Kidney epithelial cell (primary cell): Measurements from ENCODE around the gene BCL2L13. TPM values are rescaled to one million over a fixed set of nuclear protein-coding genes. Genes with fewer than 3 reads are reported as not detected.
A peak's percentile ranks its signal among the peaks of the same experiment; 100 is the strongest.

Experiments used
- DNase-seq: peaks from one replicate; pipeline ENCODE4 v3.0.0-alpha.2; 2010; ENCODE audit warnings: low read depth
- H3K27me3 ChIP-seq: 2 replicates; pipeline ENCODE4 v1.6.0; 2011; ENCODE audit warnings: low read length; ENCODE audit not compliant: control insufficient read depth, insufficient read depth
- H3K36me3 ChIP-seq: 2 replicates; pipeline ENCODE4 v1.5.1; 2011; ENCODE audit warnings: low read length; ENCODE audit not compliant: control insufficient read depth, insufficient read depth
- H3K4me3 ChIP-seq: 2 replicates; pipeline ENCODE4 v1.5.1; 2011; ENCODE audit warnings: low read depth, mild to moderate bottlenecking, control low read depth, low read length
- total RNA-seq: library from RNA; depleted of rRNA; stranded (reverse); fragments of >200 nt; gene quantifications from 2 replicates; pipeline ENCODE4 v1.2.3, GENCODE V29; 2015
- TF ChIP-seq, protein P1 (sequence below): IDR thresholded peaks from 2 replicates; pipeline ENCODE4 v1.5.1; 2011; ENCODE audit warnings: mild to moderate bottlenecking, moderate library complexity, low read length, control low read depth, inconsistent platforms; ENCODE audit not compliant: insufficient read depth, poor library complexity, severe bottlenecking

BCL2L13 gene
- total RNA-seq, 1 donor from 2014 or later = 58.4 TPM

- TF ChIP-seq, protein P1, sequence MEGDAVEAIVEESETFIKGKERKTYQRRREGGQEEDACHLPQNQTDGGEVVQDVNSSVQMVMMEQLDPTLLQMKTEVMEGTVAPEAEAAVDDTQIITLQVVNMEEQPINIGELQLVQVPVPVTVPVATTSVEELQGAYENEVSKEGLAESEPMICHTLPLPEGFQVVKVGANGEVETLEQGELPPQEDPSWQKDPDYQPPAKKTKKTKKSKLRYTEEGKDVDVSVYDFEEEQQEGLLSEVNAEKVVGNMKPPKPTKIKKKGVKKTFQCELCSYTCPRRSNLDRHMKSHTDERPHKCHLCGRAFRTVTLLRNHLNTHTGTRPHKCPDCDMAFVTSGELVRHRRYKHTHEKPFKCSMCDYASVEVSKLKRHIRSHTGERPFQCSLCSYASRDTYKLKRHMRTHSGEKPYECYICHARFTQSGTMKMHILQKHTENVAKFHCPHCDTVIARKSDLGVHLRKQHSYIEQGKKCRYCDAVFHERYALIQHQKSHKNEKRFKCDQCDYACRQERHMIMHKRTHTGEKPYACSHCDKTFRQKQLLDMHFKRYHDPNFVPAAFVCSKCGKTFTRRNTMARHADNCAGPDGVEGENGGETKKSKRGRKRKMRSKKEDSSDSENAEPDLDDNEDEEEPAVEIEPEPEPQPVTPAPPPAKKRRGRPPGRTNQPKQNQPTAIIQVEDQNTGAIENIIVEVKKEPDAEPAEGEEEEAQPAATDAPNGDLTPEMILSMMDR = no peak
- no peak overlapping the region for H3K4me3 ChIP-seq
- no peaks in the 10 kb centered on the region for H3K36me3 ChIP-seq
- H3K27me3 ChIP-seq = no peaks in the 10 kb centered on the region
- DNase-seq = no peak
Observed at GRCh38 chr22:17744430-17744829, 105.9 kb downstream of the BCL2L13 start.

GRCh38 chr22:17746916-17747315 lies 108.4 kb downstream of the BCL2L13 start:
- TF ChIP-seq, protein P1 = no peak
- H3K4me3 ChIP-seq = no peak overlapping the region
- DNase-seq = no peak
- no peaks in the 10 kb centered on the region for H3K27me3 ChIP-seq
- no peaks in the 10 kb centered on the region for H3K36me3 ChIP-seq

GRCh38 chr22:17748555-17749353 lies 110.2 kb downstream of the BCL2L13 start:
- H3K4me3 ChIP-seq = no peak overlapping the region
- TF ChIP-seq, protein P1 = peak; percentile 40
- DNase-seq = no peak
- no peaks in the 10 kb centered on the region for H3K27me3 ChIP-seq
- no peaks in the 10 kb centered on the region for H3K36me3 ChIP-seq

GRCh38 chr22:17749605-17750395 lies 111.2 kb downstream of the BCL2L13 start:
- DNase-seq = no peak
- TF ChIP-seq, protein P1 = no peak
- Histone ChIP-seq H3K36me3 (no peaks in the 10 kb centered on the region), H3K4me3 (no peak overlapping the region), H3K27me3 (no peaks in the 10 kb centered on the region)

GRCh38 chr22:17751596-17751995 lies 113.0 kb downstream of the BCL2L13 start:
- no peaks in the 10 kb centered on the region for H3K27me3 ChIP-seq
- H3K36me3 ChIP-seq = no peaks in the 10 kb centered on the region
- DNase-seq = no peak
- TF ChIP-seq, protein P1 = no peak
- H3K4me3 ChIP-seq = no peak overlapping the region
